Uterus (tissue), 4 donors: Measurements from ENCODE around the gene RPS24. TPM values are rescaled to one million over a fixed set of nuclear protein-coding genes. Genes with fewer than 3 reads are reported as not detected.
"Not testable (repeated sequence)": the region's sequence is repeated elsewhere in the genome, so short reads cannot be mapped to it uniquely, and the experiment has no call there.

Experiments
- DNase-seq, 2 donors: peaks; one replicate each; pipeline ENCODE4 v3.0.0-alpha.2; 2019 to 2020
- H3K27ac ChIP-seq, 2 donors: fragments of 200-600 bp; sonication (generic); 1 replicate in 1 of 2; 2 replicates in 1 of 2; pipeline ENCODE4 v1.5.1; 2016 to 2018
- H3K27me3 ChIP-seq, 2 donors: fragments of 200-600 bp; sonication (generic); one replicate each; pipeline ENCODE4 v1.5.1; 2018 to 2019; ENCODE audit warnings: control low read depth in 1 of 2
- H3K36me3 ChIP-seq, 2 donors: fragments of 200-600 bp; sonication (generic); one replicate each; pipeline ENCODE4 v1.5.1; 2019; ENCODE audit warnings: control low read depth in 1 of 2
- H3K4me1 ChIP-seq, 2 donors: fragments of 200-600 bp; sonication (generic); one replicate each; pipeline ENCODE4 v1.5.1; 2018 to 2019; ENCODE audit warnings: control low read depth in 1 of 2
- H3K4me3 ChIP-seq, 2 donors: fragments of 200-600 bp; sonication (generic); 1 replicate in 1 of 2; 2 replicates in 1 of 2; pipeline ENCODE4 v1.5.1; 2018 to 2019; ENCODE audit warnings: mild to moderate bottlenecking in 1 of 2
- H3K9me3 ChIP-seq, 2 donors: fragments of 200-600 bp; sonication (generic); one replicate each; pipeline ENCODE4 v1.5.1; 2019; ENCODE audit warnings: control low read depth in 1 of 2
- POLR2A ChIP-seq, 2 donors: fragments of 450-650 bp; IDR thresholded peaks; one replicate each; pipeline ENCODE4 v1.6.1; 2016; ENCODE audit warnings: antibody characterized with exemption in 2 of 2, mild to moderate bottlenecking in 1 of 2, moderate library complexity in 1 of 2
- intact Hi-C: fragments of 100-400 bp; cut with DNase I; formaldehyde crosslinking; loops from one replicate; pipeline ENCODE4 v1.15.1; 2023; ENCODE audit warnings: low total_unique reads
- total RNA-seq, 4 donors: library from RNA; depleted of rRNA in 3 of 4; stranded (reverse); fragments of >200 nt in 3 of 4; gene quantifications; one replicate each; pipeline versions ENCODE4 v1.1.0 to v1.2.4, GENCODE V29; 2014 to 2023
- TF ChIP-seq, protein P1 (sequence below), 4 experiments: fragments of 200-600 bp in 2 of 4; fragments of 450-650 bp in 2 of 4; sonication (generic) in 2 of 4; IDR thresholded peaks; one replicate each; pipeline ENCODE4 v1.5.1; 2016 to 2019; ENCODE audit warnings: antibody characterized with exemption in 4 of 4, mild to moderate bottlenecking in 2 of 4, moderate library complexity in 1 of 4
- donor health status: DM: yes; HTN: yes; CAD: no.

The RPS24 gene
- total RNA-seq, 4 donors from 2014 or later = 1,764 to 3,381 (median 2,593) TPM

DNA sequence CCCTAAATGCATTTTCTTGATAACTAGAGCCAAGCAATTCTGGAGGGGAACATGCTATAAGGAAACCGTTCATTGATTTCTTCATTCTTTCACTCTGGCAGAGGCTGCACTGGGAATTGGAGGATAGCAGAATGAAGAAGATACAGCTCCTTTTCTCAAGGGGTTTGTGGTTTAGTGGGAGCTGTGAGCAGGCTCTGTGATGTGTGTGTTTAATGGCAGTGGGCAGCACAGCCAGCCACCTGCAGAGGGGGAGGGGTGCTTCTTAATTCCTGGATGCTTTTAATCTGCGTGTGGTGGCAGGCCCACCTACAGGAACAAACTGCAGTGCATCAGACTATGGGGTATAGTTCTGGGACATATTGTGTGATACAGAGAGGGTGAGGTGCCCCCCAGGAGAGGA, 31.9 kb downstream of the RPS24 start:
- no peaks in the 10 kb centered on the region for H3K27me3 ChIP-seq
- H3K27ac ChIP-seq = no peak overlapping the region
- no peaks in the 10 kb centered on the region for H3K4me1 ChIP-seq
- H3K36me3 ChIP-seq = no peaks in the 10 kb centered on the region
- intact Hi-C loops = no loop called here
- no peak overlapping the region for H3K4me3 ChIP-seq
- TF ChIP-seq, protein P1, sequence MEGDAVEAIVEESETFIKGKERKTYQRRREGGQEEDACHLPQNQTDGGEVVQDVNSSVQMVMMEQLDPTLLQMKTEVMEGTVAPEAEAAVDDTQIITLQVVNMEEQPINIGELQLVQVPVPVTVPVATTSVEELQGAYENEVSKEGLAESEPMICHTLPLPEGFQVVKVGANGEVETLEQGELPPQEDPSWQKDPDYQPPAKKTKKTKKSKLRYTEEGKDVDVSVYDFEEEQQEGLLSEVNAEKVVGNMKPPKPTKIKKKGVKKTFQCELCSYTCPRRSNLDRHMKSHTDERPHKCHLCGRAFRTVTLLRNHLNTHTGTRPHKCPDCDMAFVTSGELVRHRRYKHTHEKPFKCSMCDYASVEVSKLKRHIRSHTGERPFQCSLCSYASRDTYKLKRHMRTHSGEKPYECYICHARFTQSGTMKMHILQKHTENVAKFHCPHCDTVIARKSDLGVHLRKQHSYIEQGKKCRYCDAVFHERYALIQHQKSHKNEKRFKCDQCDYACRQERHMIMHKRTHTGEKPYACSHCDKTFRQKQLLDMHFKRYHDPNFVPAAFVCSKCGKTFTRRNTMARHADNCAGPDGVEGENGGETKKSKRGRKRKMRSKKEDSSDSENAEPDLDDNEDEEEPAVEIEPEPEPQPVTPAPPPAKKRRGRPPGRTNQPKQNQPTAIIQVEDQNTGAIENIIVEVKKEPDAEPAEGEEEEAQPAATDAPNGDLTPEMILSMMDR (IDR thresholded peaks at IDR 0.05) = no peak
- TF ChIP-seq POLR2A (IDR thresholded peaks at IDR 0.05) = no peak
- no peak for DNase-seq
- no peaks in the 10 kb centered on the region for H3K9me3 ChIP-seq

DNA sequence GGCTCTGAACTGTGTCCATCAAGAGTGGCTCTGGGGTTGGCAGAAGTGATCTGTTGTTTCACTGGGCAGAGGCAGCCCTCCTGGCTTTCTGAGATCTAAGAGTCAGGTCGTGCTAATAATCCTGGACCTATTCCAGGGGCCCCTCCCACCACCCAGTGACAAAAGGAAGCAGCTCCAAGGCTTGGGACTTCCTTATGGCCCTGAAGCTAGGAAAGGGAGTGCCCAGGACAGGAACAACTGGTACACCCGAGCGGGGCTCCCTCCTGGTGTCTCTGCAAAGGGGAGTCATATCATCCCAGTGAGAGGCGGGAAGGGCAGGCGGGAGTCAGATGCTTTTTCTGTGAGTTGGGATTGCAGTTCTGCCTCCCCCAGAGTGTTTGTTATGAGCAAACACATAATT, 32.3 kb downstream of the RPS24 start:
- Histone ChIP-seq H3K4me1 (no peaks in the 10 kb centered on the region), H3K9me3 (no peaks in the 10 kb centered on the region), H3K27me3 (no peaks in the 10 kb centered on the region), H3K36me3 (no peaks in the 10 kb centered on the region), H3K4me3 (no peak overlapping the region), H3K27ac (no peak overlapping the region)
- TF ChIP-seq, protein P1 (IDR thresholded peaks at IDR 0.05) = no peak
- no peak for TF ChIP-seq POLR2A (IDR thresholded peaks at IDR 0.05)
- no peak for DNase-seq
- intact Hi-C loops = no loop called here

DNA sequence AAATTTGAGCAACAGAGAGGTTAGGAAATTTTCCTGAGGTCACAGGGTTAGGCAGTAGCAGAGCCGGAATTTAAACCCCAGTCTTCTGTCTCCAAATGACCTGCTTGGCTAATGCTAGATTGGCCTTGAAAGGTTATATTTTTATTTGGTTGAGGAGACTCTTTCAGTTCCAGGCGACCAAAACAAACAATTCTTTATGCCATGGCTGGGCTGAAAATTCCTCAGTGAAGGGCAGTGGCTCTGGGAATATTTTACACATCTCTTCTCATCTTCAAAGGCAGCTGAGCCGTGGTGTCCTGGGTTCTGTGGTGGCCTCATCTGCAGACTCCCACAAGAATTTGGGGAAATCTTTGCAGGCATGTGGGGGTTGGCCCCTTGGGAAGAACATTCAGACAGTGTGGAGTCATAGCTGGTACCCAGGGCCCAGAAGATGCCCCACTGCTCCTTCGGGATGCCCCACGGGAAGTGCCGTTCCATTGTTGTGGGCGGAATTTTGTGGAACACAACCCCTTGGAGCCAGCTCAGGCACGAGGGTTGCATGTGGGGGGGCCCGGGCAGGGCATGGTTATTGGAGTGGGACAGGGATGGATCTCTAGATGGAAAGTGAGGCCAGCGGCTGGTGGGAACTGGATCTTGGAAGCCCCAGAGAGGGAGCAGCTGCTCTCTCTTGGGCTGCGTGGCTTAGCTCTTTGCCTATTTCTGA, 33.2 kb downstream of the RPS24 start:
- Histone ChIP-seq H3K4me1 (no peaks in the 10 kb centered on the region), H3K36me3 (no peaks in the 10 kb centered on the region), H3K4me3 (no peak overlapping the region), H3K9me3 (no peaks in the 10 kb centered on the region), H3K27ac (no peak overlapping the region), H3K27me3 (no peaks in the 10 kb centered on the region)
- TF ChIP-seq POLR2A (IDR thresholded peaks at IDR 0.05) = no peak
- TF ChIP-seq, protein P1 (IDR thresholded peaks at IDR 0.05) = no peak
- intact Hi-C loops = no loop called here
- no peak for DNase-seq

DNA sequence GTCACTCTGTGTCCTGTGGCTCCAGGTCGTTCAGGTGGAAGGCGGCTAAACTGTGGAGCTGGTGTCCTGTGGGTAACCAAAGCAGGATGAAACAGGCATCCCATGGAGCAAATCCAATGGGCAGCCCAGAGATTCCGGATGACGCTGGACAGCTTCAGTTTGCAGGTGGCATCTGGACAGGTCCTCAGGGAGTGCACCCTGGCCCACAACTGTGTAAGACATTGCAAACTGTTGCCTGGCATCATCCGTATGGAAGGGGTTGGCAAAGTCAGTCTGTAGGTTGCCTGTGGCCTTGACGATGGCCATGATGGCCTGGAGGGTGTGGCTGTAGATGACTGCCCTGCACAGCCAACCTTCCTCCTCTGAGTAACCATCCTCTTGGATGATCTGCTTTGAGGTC, 35.5 kb downstream of the RPS24 start:
- Histone ChIP-seq H3K4me1 (no peaks in the 10 kb centered on the region), H3K9me3 (no peaks in the 10 kb centered on the region), H3K36me3 (no peaks in the 10 kb centered on the region), H3K27ac (no peak overlapping the region), H3K27me3 (no peaks in the 10 kb centered on the region), H3K4me3 (no peak overlapping the region)
- no peak for TF ChIP-seq POLR2A (IDR thresholded peaks at IDR 0.05)
- TF ChIP-seq, protein P1 (IDR thresholded peaks at IDR 0.05) = no peak
- DNase-seq = no peak
- intact Hi-C loops = no loop called here

DNA sequence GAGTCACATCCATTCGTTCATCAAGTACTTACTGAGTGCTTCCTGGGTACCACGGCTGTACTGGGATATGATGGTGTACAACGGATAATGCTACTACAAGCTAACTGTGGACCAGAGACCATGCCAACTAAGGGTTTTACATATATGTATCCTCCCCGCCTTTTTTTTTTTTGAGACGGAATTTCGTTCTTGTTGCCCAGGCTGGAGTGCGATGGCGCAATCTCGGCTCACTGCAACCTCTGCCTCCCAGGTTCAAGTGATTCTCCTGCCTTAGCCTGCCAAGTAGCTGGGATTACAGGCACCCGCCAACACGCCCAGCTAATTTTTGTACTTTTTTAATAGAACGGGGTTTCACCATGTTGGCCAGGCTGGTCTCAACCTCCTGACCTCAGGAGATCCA, 36.4 kb downstream of the RPS24 start:
- H3K9me3 ChIP-seq, DNase-seq, intact Hi-C loops, H3K27ac ChIP-seq, H3K4me3 ChIP-seq, H3K4me1 ChIP-seq, H3K27me3 ChIP-seq, H3K36me3 ChIP-seq: not testable (repeated sequence)

DNA sequence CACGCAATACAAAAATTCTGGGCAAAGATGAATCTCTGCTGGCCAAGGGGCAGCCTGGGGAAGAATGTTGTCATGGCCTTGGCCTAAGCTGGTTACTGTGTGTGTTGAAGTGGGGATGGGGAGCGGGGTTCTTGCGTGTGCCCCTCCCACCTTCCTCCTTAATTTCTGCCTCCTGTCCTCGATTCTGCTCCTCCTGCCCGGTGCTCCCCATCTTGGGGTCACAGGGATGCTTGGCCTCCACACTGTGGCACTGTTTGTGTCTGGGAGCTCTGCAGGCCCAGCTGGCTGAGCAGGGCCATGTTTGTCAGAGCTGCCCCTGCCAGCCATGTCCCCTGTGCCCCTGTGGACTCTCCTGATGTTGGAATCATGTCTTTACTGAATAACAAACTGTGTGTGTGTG, 37.1 kb downstream of the RPS24 start:
- Histone ChIP-seq H3K27ac (no peak overlapping the region), H3K4me1 (no peaks in the 10 kb centered on the region), H3K4me3 (no peak overlapping the region), H3K9me3 (no peaks in the 10 kb centered on the region), H3K27me3 (no peaks in the 10 kb centered on the region), H3K36me3 (no peaks in the 10 kb centered on the region)
- no peak for TF ChIP-seq POLR2A (IDR thresholded peaks at IDR 0.05)
- TF ChIP-seq, protein P1 (IDR thresholded peaks at IDR 0.05) = no peak
- intact Hi-C loops = no loop called here
- DNase-seq = no peak
